Measurements from ENCODE around the gene SPNS2.

- TF ChIP-seq, protein P1, sequence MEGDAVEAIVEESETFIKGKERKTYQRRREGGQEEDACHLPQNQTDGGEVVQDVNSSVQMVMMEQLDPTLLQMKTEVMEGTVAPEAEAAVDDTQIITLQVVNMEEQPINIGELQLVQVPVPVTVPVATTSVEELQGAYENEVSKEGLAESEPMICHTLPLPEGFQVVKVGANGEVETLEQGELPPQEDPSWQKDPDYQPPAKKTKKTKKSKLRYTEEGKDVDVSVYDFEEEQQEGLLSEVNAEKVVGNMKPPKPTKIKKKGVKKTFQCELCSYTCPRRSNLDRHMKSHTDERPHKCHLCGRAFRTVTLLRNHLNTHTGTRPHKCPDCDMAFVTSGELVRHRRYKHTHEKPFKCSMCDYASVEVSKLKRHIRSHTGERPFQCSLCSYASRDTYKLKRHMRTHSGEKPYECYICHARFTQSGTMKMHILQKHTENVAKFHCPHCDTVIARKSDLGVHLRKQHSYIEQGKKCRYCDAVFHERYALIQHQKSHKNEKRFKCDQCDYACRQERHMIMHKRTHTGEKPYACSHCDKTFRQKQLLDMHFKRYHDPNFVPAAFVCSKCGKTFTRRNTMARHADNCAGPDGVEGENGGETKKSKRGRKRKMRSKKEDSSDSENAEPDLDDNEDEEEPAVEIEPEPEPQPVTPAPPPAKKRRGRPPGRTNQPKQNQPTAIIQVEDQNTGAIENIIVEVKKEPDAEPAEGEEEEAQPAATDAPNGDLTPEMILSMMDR (IDR thresholded peaks at IDR 0.05; ENCODE audit: poor library complexity, severe bottlenecking), result no peak
- no peak for TF ChIP-seq POLR2AphosphoS5 (IDR thresholded peaks at IDR 0.05)
- no peak for TF ChIP-seq REST (IDR thresholded peaks at IDR 0.05; ENCODE audit: borderline replicate concordance)
- no peak for TF ChIP-seq TAF1 (IDR thresholded peaks at IDR 0.05; ENCODE audit: low read depth)
- TF ChIP-seq EZH2 (IDR thresholded peaks at IDR 0.05; ENCODE audit: borderline replicate concordance, insufficient read depth, low read length, poor library complexity, severe bottlenecking), result no peak
- no peak for TF ChIP-seq SMC3 (conservative IDR thresholded peaks at IDR 0.05; ENCODE audit: poor library complexity)
These were observed 39.7 kb downstream of the SPNS2 start for GRCh38 chr17:4538236-4539002.
